CD4-positive, alpha-beta memory T cell (primary cell): Measurements from ENCODE around the gene PHF21B. TPM values are rescaled to one million over a fixed set of nuclear protein-coding genes. Genes with fewer than 3 reads are reported as not detected.
"Not testable (repeated sequence)": the region's sequence is repeated elsewhere in the genome, so short reads cannot be mapped to it uniquely, and the experiment has no call there.

Experiments
- CTCF ChIA-PET: fragments of 350-600 bp; sonication (Branson Sonifier 250); formaldehyde crosslinking; loops from one replicate; lab custom pipeline; 2021; ENCODE audit warnings: inconsistent platforms; ENCODE audit not compliant: partially characterized antibody; lab: Charles Lee
- POLR2A ChIA-PET: fragments of 350-600 bp; sonication (Branson Sonifier 250); formaldehyde crosslinking; loops from one replicate; lab custom pipeline; 2021; ENCODE audit not compliant: partially characterized antibody; lab: Charles Lee
- DNase-seq, 5 donors: peaks; one replicate each; pipeline versions ENCODE4 v3.0.0 to v3.0.0-alpha.2; 2020 to 2022; ENCODE audit warnings: mixed read lengths in 1 of 5
- H3K27ac ChIP-seq: one replicate; pipeline ENCODE4 v1.7.0; 2013; ENCODE audit warnings: low read depth, low read length
- H3K27me3 ChIP-seq: 2 replicates; pipeline ENCODE4 v1.7.0; 2013; ENCODE audit warnings: mild to moderate bottlenecking, low read length, moderate library complexity; ENCODE audit not compliant: insufficient read depth
- H3K36me3 ChIP-seq: 2 replicates; pipeline ENCODE4 v1.7.0; 2013; ENCODE audit warnings: mild to moderate bottlenecking, low read length, moderate library complexity; ENCODE audit not compliant: insufficient read depth
- H3K4me1 ChIP-seq: 2 replicates; pipeline ENCODE4 v1.7.0; 2013; ENCODE audit warnings: mild to moderate bottlenecking, low read length, moderate library complexity; ENCODE audit not compliant: insufficient read depth
- H3K4me3 ChIP-seq, 2 donors: one replicate each; pipeline ENCODE4 v1.7.0; 2013; ENCODE audit warnings: low read length in 2 of 2, mild to moderate bottlenecking in 1 of 2
- H3K9me3 ChIP-seq, 2 donors: one replicate each; pipeline ENCODE4 v1.7.0; 2013; ENCODE audit warnings: low read length in 2 of 2, control low read depth in 1 of 2; ENCODE audit not compliant: control insufficient read depth in 1 of 2
- H3K27ac Mint-ChIP-seq, 7 donors: one replicate each; pipeline ENCODE4 v1.8.0; 2020 to 2021; ENCODE audit warnings: mixed read lengths in 7 of 7, mild to moderate bottlenecking in 6 of 7, inconsistent platforms in 3 of 7, moderate library complexity in 3 of 7
- H3K27me3 Mint-ChIP-seq, 2 donors: one replicate each; pipeline ENCODE4 v1.8.0; 2020 to 2021; ENCODE audit warnings: mixed read lengths in 2 of 2
- H3K36me3 Mint-ChIP-seq, 2 donors: one replicate each; pipeline ENCODE4 v1.8.0; 2020 to 2021; ENCODE audit warnings: mixed read lengths in 2 of 2, inconsistent platforms in 1 of 2, mild to moderate bottlenecking in 1 of 2
- H3K4me1 Mint-ChIP-seq, 4 donors: one replicate each; pipeline ENCODE4 v1.8.0; 2020 to 2021; ENCODE audit warnings: mixed read lengths in 4 of 4, mild to moderate bottlenecking in 1 of 4
- H3K4me3 Mint-ChIP-seq, 8 donors: one replicate each; pipeline ENCODE4 v1.8.0; 2020 to 2021; ENCODE audit warnings: mixed read lengths in 8 of 8, mild to moderate bottlenecking in 7 of 8, moderate library complexity in 6 of 8, inconsistent platforms in 3 of 8
- H3K9me3 Mint-ChIP-seq, 8 donors: one replicate each; pipeline ENCODE4 v1.8.0; 2020 to 2021; ENCODE audit warnings: mixed read lengths in 8 of 8, mild to moderate bottlenecking in 5 of 8, inconsistent platforms in 3 of 8, moderate library complexity in 1 of 8
- intact Hi-C: fragments of 100-400 bp; cut with micrococcal nuclease; formaldehyde crosslinking; loops from one replicate; pipeline ENCODE4 v1.15.1; 2023
- polyA plus RNA-seq, 2 donors: library from polyadenylated mRNA; unstranded; fragments of 300-500 nt; fragmentation: Illumina TruSeq; gene quantifications; one replicate each; pipeline ENCODE4 v1.2.3, GENCODE V29; 2021
- total RNA-seq, 2 experiments: library from RNA; stranded (reverse); gene quantifications; one replicate each; pipeline ENCODE4 v1.2.3, GENCODE V29; 2021

Gene PHF21B
- total and polyA plus RNA-seq, 4 experiments from 2014 or later, result not detected

DNA sequence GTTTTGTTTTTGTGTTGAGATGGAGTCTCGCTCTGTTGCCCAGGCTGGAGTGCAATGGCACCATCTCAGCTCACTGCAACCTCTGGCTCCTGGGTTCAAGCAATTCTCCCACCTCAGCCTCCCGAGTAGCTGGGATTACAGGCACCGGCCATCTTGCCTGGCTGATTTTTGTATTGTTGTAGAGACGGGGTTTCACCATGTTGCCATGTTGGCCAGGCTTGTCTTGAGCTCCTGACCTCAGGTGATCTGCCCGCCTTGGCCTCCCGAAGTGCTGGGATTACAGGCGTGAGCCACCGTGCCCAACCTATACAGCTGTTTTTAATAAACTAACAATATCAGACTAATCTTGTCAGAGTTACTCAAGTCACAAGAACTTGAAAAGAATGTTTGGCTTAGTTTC lies 155.2 kb downstream of the PHF21B start:
- H3K4me3 ChIP-seq, POLR2A ChIA-PET, H3K27ac Mint-ChIP-seq, H3K36me3 ChIP-seq, H3K4me1 Mint-ChIP-seq, H3K36me3 Mint-ChIP-seq, DNase-seq, H3K27me3 ChIP-seq, intact Hi-C loops, H3K9me3 ChIP-seq, H3K27ac ChIP-seq, H3K4me3 Mint-ChIP-seq, H3K4me1 ChIP-seq, H3K27me3 Mint-ChIP-seq, H3K9me3 Mint-ChIP-seq, CTCF ChIA-PET: not testable (repeated sequence)

DNA sequence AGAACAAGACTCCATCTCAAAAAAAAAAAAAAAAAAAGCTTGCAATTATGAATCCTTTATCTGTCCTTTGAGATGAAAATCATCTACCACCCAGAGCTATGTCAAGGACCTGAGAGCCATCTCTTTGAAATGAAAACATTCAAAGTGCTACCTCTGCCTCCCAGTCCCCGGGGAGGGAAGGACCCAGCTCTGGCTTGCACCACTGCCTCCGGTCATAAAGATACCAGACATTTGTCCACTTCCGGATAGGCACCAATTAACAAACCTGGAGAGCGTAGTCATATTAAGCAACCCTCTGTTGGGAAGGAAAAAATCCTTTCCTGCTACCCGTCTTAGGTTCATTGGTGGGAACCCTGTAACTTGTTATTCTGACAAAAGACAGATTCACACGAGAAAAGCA lies 158.9 kb downstream of the PHF21B start:
- H3K27me3 Mint-ChIP-seq, result peaks cover 0 to 2% of the 10 kb centered on the region in 2 donors

DNA sequence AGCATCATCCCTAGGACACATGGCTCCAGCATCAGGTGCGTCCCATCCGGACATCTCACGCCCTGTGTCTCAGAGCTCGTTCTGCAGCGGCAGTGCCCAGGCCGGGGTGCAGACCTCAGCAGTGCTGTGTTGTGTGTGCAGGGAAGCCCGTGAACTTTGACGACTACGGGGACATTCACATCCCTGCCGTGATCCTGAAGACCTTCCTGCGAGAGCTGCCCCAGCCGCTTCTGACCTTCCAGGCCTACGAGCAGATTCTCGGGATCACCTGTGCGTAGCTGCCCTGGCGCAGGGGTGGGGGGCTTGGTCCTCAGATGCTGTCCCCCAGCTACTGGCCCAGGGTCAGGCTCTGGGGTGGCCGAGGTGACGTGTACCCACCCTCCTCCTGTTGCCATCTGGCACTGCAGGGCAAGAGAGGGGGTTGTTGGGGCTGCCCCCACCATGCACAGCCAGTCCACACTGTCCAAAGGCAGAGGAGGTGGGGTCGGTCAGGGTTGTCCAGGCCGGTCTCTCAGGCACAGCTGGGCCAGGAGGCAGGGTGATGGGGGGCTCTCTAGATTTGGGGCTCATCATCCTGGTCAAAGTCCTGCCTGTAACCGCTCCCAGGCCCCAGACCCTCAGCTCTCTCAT lies 160.9 kb downstream of the PHF21B start:
- Mint-ChIP-seq H3K27me3 (peaks cover 0 to 2% of the 10 kb centered on the region in 2 donors), H3K27ac (no peak overlapping the region), H3K36me3 (no peaks in the 10 kb centered on the region), H3K4me1 (no peaks in the 10 kb centered on the region), H3K4me3 (no peak overlapping the region), H3K9me3 (peaks cover 0 to 13% (median 7%) of the 10 kb centered on the region in 8 donors)
- Histone ChIP-seq H3K4me1 (no peaks in the 10 kb centered on the region), H3K27ac (no peak overlapping the region), H3K36me3 (no peaks in the 10 kb centered on the region), H3K4me3 (no peak overlapping the region), H3K27me3 (no peaks in the 10 kb centered on the region), H3K9me3 (no peaks in the 10 kb centered on the region)
- ChIA-PET POLR2A (no interaction called here), CTCF (no interaction called here)
- intact Hi-C loops, result no loop called here
- DNase-seq, result no peak

More for the DNA sequence above, 158.9 kb downstream of the PHF21B start:
- H3K36me3 ChIP-seq, result no peaks in the 10 kb centered on the region
- intact Hi-C loops, result no loop called here
- H3K4me3 ChIP-seq, result no peak overlapping the region
- no peak for DNase-seq
- ChIA-PET CTCF (no interaction called here), POLR2A (no interaction called here)
- H3K27ac Mint-ChIP-seq, result no peak overlapping the region
- no peaks in the 10 kb centered on the region for H3K4me1 ChIP-seq
- no peaks in the 10 kb centered on the region for H3K36me3 Mint-ChIP-seq
- no peak overlapping the region for H3K27ac ChIP-seq
- H3K9me3 Mint-ChIP-seq, result peaks cover 0 to 2% (median 0%) of the 10 kb centered on the region in 8 donors
- H3K27me3 ChIP-seq, result no peaks in the 10 kb centered on the region
- H3K4me3 Mint-ChIP-seq, result no peak overlapping the region
- no peaks in the 10 kb centered on the region for H3K4me1 Mint-ChIP-seq
- H3K9me3 ChIP-seq, result no peaks in the 10 kb centered on the region

- Histone ChIP-seq H3K4me3 (no peak overlapping the region), H3K4me1 (no peaks in the 10 kb centered on the region), H3K27me3 (no peaks in the 10 kb centered on the region), H3K9me3 (no peaks in the 10 kb centered on the region), H3K27ac (no peak overlapping the region), H3K36me3 (no peaks in the 10 kb centered on the region)
- H3K27ac Mint-ChIP-seq, result no peak overlapping the region
- H3K36me3 Mint-ChIP-seq, result no peaks in the 10 kb centered on the region
- no peak overlapping the region for H3K4me3 Mint-ChIP-seq
- intact Hi-C loops, result no loop called here
- ChIA-PET CTCF (no interaction called here), POLR2A (no interaction called here)
- no peaks in the 10 kb centered on the region for H3K4me1 Mint-ChIP-seq
- H3K9me3 Mint-ChIP-seq, result peaks cover 0 to 16% (median 10%) of the 10 kb centered on the region in 8 donors
- no peak for DNase-seq
- peaks cover 0 to 2% of the 10 kb centered on the region in 2 donors for H3K27me3 Mint-ChIP-seq
Measured at GRCh38 chr22:44848296-44848741, 161.5 kb downstream of the PHF21B start.

DNA sequence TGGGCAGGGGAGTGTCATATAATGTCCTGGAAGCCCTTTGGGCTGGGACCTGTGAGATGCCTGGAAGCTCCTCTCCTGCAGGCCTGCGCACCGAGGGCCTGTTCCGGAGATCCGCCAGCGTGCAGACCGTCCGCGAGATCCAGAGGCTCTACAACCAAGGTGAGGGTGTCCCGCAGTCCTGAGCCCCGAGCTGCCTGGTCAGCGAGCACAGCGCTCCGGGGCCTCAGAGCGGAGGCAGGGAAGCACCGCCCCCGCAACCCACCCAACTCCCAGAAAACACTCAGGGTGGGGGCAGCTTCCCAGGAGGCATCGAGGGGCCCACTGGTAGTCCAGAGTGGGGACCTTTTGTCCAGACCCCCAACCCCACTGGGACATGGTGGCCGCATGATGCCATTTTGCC lies 161.9 kb downstream of the PHF21B start:
- H3K27me3 ChIP-seq, result no peaks in the 10 kb centered on the region
- H3K4me1 Mint-ChIP-seq, result no peaks in the 10 kb centered on the region
- DNase-seq, result no peak
- no peaks in the 10 kb centered on the region for H3K36me3 Mint-ChIP-seq
- peaks cover 0 to 2% of the 10 kb centered on the region in 2 donors for H3K27me3 Mint-ChIP-seq
- H3K36me3 ChIP-seq, result no peaks in the 10 kb centered on the region
- no peak overlapping the region for H3K4me3 Mint-ChIP-seq
- no peak overlapping the region for H3K27ac Mint-ChIP-seq
- no peaks in the 10 kb centered on the region for H3K4me1 ChIP-seq
- H3K4me3 ChIP-seq, result no peak overlapping the region
- peaks cover 0 to 16% (median 10%) of the 10 kb centered on the region in 8 donors for H3K9me3 Mint-ChIP-seq
- ChIA-PET POLR2A (no interaction called here), CTCF (interaction anchor here (0.9 kb wide), 1 partner anchor 27 kb away, joined by 3 read pairs; no protein-coding TSS in a partner anchor)
- no peaks in the 10 kb centered on the region for H3K9me3 ChIP-seq
- intact Hi-C loops, result no loop called here
- no peak overlapping the region for H3K27ac ChIP-seq

- H3K36me3 Mint-ChIP-seq, result no peaks in the 10 kb centered on the region
- Histone ChIP-seq H3K36me3 (no peaks in the 10 kb centered on the region), H3K4me3 (no peak overlapping the region), H3K9me3 (no peaks in the 10 kb centered on the region), H3K27me3 (no peaks in the 10 kb centered on the region), H3K27ac (no peak overlapping the region), H3K4me1 (no peaks in the 10 kb centered on the region)
- no peak for DNase-seq
- peaks cover 0 to 16% (median 10%) of the 10 kb centered on the region in 8 donors for H3K9me3 Mint-ChIP-seq
- intact Hi-C loops, result no loop called here
- no peak overlapping the region for H3K4me3 Mint-ChIP-seq
- no peak overlapping the region for H3K27ac Mint-ChIP-seq
- ChIA-PET POLR2A (no interaction called here), CTCF (interaction anchor here (0.9 kb wide), 1 partner anchor 26 kb away, joined by 3 read pairs; no protein-coding TSS in a partner anchor)
- no peaks in the 10 kb centered on the region for H3K4me1 Mint-ChIP-seq
- H3K27me3 Mint-ChIP-seq, result peaks cover 0 to 3% of the 10 kb centered on the region in 2 donors
Measured at GRCh38 chr22:44847380-44847779, 162.4 kb downstream of the PHF21B start.

- Histone ChIP-seq H3K9me3 (no peaks in the 10 kb centered on the region), H3K4me3 (no peak overlapping the region), H3K27me3 (no peaks in the 10 kb centered on the region), H3K4me1 (no peaks in the 10 kb centered on the region), H3K27ac (no peak overlapping the region), H3K36me3 (no peaks in the 10 kb centered on the region)
- no peak for DNase-seq
- intact Hi-C loops, result no loop called here
- H3K27ac Mint-ChIP-seq, result peak overlapping the region in 1 of 7 donors; percentile 76
- H3K4me3 Mint-ChIP-seq, result no peak overlapping the region
- no peaks in the 10 kb centered on the region for H3K36me3 Mint-ChIP-seq
- CTCF ChIA-PET, result interaction anchor here (0.9 kb wide), 1 partner anchor 26 kb away, joined by 3 read pairs; no protein-coding TSS in a partner anchor
- POLR2A ChIA-PET, result no interaction called here
- no peaks in the 10 kb centered on the region for H3K4me1 Mint-ChIP-seq
- H3K27me3 Mint-ChIP-seq, result peaks cover 0 to 3% of the 10 kb centered on the region in 2 donors
- peaks cover 0 to 16% (median 10%) of the 10 kb centered on the region in 8 donors for H3K9me3 Mint-ChIP-seq
Measured at GRCh38 chr22:44846726-44847275, 163.0 kb downstream of the PHF21B start.
